Thyroid gland (tissue), 4 donors: ENCODE results near the gene GPX7.

Experiments
- CTCF ChIP-seq, 6 experiments: fragments of 200-600 bp in 3 of 6; fragments of 450-650 bp in 3 of 6; sonication (generic) in 3 of 6; IDR thresholded peaks; one replicate each; pipeline ENCODE4 v1.5.1; 2016 to 2019; ENCODE audit warnings: antibody characterized with exemption in 6 of 6, mild to moderate bottlenecking in 2 of 6, inconsistent platforms in 1 of 6, moderate library complexity in 1 of 6
- POLR2A ChIP-seq, 2 donors: fragments of 450-650 bp; IDR thresholded peaks; one replicate each; pipeline ENCODE4 v1.6.1; 2017; ENCODE audit warnings: antibody characterized with exemption in 2 of 2, mild to moderate bottlenecking in 2 of 2, moderate library complexity in 1 of 2

- TF ChIP-seq CTCF (IDR thresholded peaks at IDR 0.05) (no peak), POLR2A (IDR thresholded peaks at IDR 0.05) (no peak)
Observed at GRCh38 chr1:52636721-52637695, 34.8 kb downstream of the GPX7 start.
